Measurements from ENCODE around the gene VAV3. TPM values are rescaled to one million over a fixed set of nuclear protein-coding genes. Genes with fewer than 3 reads are reported as not detected.

Gene VAV3
- polyA plus RNA-seq, 1 donor (not counting 4 experiments of a cell fraction or from before 2014, with no cell fraction given), result 19.6 TPM

GRCh38 chr1:107617921-107618320, 347.1 kb downstream of the VAV3 start:
- H3K4me2 ChIP-seq (ENCODE audit: control insufficient read depth, extremely low read depth, insufficient read depth, low read depth, low read length), result no peak overlapping the region
- H3K9ac ChIP-seq (ENCODE audit: control insufficient read depth, extremely low read depth, insufficient read depth, low read length), result no peak overlapping the region
- TF ChIP-seq EZH2 (IDR thresholded peaks at IDR 0.05; ENCODE audit: low read length) (no peak), CTCF (optimal IDR thresholded peaks at IDR 0.05 in 1 of 3, IDR thresholded peaks at IDR 0.05 in 1 of 3, conservative IDR thresholded peaks at IDR 0.05 in 1 of 3; ENCODE audit: extremely low read depth in 1 of 3, insufficient read depth in 2 of 3, low read length in 3 of 3) (no peak)
- dilution Hi-C loops (cut with MboI; ENCODE audit: extremely low pct_ligation_motif_present, low sequenced_read_pairs), result no loop called here
- H3K36me3 ChIP-seq (ENCODE audit: control insufficient read depth in 2 of 2, extremely low read depth in 1 of 2, insufficient read depth in 2 of 2, low read length in 2 of 2), result no peaks in the 10 kb centered on the region
- no peaks in the 10 kb centered on the region for H3K79me2 ChIP-seq (ENCODE audit: control insufficient read depth, insufficient read depth, low read length)
- no peaks in the 10 kb centered on the region for H3K27me3 ChIP-seq (ENCODE audit: control insufficient read depth, extremely low read depth, insufficient read depth, low read length)
- H3K4me3 ChIP-seq (ENCODE audit: control insufficient read depth in 2 of 3, extremely low read depth in 1 of 3, insufficient read depth in 2 of 3, low read depth in 1 of 3, low read length in 3 of 3), result no peak overlapping the region
- H3K4me1 ChIP-seq (ENCODE audit: control insufficient read depth, extremely low read depth, insufficient read depth, low read length), result peaks cover 6% of the 10 kb centered on the region
- H3K27ac ChIP-seq (ENCODE audit: control insufficient read depth, insufficient read depth, low read length), result no peak overlapping the region
- FAIRE-seq (no peak), DNase-seq (ENCODE audit: low read depth, low spot score) (no peak)
- H4K20me1 ChIP-seq (ENCODE audit: control insufficient read depth, extremely low read depth, insufficient read depth, low read length), result no peaks in the 10 kb centered on the region
- no peak overlapping the region for H2AFZ ChIP-seq (ENCODE audit: control insufficient read depth, low read length)
- peaks cover 2% of the 10 kb centered on the region for H3K9me3 ChIP-seq (ENCODE audit: control insufficient read depth, low read depth, low read length)
- H3K9me1 ChIP-seq (ENCODE audit: control insufficient read depth, extremely low read depth, insufficient read depth, low read length), result no peaks in the 10 kb centered on the region

- Histone ChIP-seq H3K9me3 (ENCODE audit: control insufficient read depth, low read depth, low read length) (peaks cover 2% of the 10 kb centered on the region), H3K4me3 (ENCODE audit: control insufficient read depth in 2 of 3, extremely low read depth in 1 of 3, insufficient read depth in 2 of 3, low read depth in 1 of 3, low read length in 3 of 3) (no peak overlapping the region), H4K20me1 (ENCODE audit: control insufficient read depth, extremely low read depth, insufficient read depth, low read length) (no peaks in the 10 kb centered on the region), H3K27me3 (ENCODE audit: control insufficient read depth, extremely low read depth, insufficient read depth, low read length) (no peaks in the 10 kb centered on the region), H2AFZ (ENCODE audit: control insufficient read depth, low read length) (no peak overlapping the region), H3K4me1 (ENCODE audit: control insufficient read depth, extremely low read depth, insufficient read depth, low read length) (peaks cover 1% of the 10 kb centered on the region), H3K27ac (ENCODE audit: control insufficient read depth, insufficient read depth, low read length) (no peak overlapping the region), H3K4me2 (ENCODE audit: control insufficient read depth, extremely low read depth, insufficient read depth, low read depth, low read length) (no peak overlapping the region), H3K9ac (ENCODE audit: control insufficient read depth, extremely low read depth, insufficient read depth, low read length) (no peak overlapping the region), H3K9me1 (ENCODE audit: control insufficient read depth, extremely low read depth, insufficient read depth, low read length) (no peaks in the 10 kb centered on the region), H3K79me2 (ENCODE audit: control insufficient read depth, insufficient read depth, low read length) (no peaks in the 10 kb centered on the region), H3K36me3 (ENCODE audit: control insufficient read depth in 2 of 2, extremely low read depth in 1 of 2, insufficient read depth in 2 of 2, low read length in 2 of 2) (no peaks in the 10 kb centered on the region)
- DNase-seq (ENCODE audit: low read depth, low spot score) (no peak), FAIRE-seq (no peak)
- dilution Hi-C loops (cut with MboI; ENCODE audit: extremely low pct_ligation_motif_present, low sequenced_read_pairs), result no loop called here
- TF ChIP-seq CTCF (optimal IDR thresholded peaks at IDR 0.05 in 1 of 3, IDR thresholded peaks at IDR 0.05 in 1 of 3, conservative IDR thresholded peaks at IDR 0.05 in 1 of 3; ENCODE audit: extremely low read depth in 1 of 3, insufficient read depth in 2 of 3, low read length in 3 of 3) (no peak), EZH2 (IDR thresholded peaks at IDR 0.05; ENCODE audit: low read length) (no peak)
Measured at GRCh38 chr1:107617456-107617855, 347.5 kb downstream of the VAV3 start.
